Endometrial microvascular endothelial cells (primary cell): ENCODE data around the gene CD2AP. TPM values are rescaled to one million over a fixed set of nuclear protein-coding genes. Genes with fewer than 3 reads are reported as not detected.
"Not testable (repeated sequence)": the region's sequence is repeated elsewhere in the genome, so short reads cannot be mapped to it uniquely, and the experiment has no call there.

Source experiments
- in situ Hi-C: cut with HindIII; loops from 2 replicates; pipeline ENCODE4 v1.10.0; 2017; ENCODE audit warnings: low sequenced_read_pairs, low pct_unique_long_range_greater_than_20kb; ENCODE audit errors: inconsistent ontology term
- total RNA-seq: library from RNA; depleted of rRNA; stranded (reverse); fragments of >200 nt; gene quantifications from one replicate; pipeline ENCODE4 v1.2.3, GENCODE V29; 2015; ENCODE audit errors: inconsistent ontology term

CD2AP gene
- total RNA-seq, 1 donor from 2014 or later = 29.1 TPM

DNA sequence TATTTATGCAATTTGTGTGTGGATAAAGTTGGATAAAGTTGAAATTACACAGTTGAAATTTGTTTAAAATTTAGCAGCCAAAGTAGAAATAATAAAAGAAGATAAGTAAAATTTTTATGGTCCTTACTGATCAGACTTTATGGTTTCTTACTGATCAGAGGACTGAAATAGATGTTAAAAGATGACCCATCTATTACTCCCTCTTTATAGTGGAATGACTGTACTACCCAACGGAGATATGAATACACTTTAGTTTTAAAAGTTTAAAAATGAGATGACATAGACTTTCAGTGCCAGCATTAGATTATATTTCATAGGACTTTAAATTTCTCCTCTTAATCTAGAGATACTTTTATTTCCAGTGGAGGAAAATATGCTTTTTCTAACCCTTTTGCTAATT is 121.9 kb downstream of the CD2AP start:
- in situ Hi-C loops = no loop called here

GRCh38 chr6:47603227-47603626 is 125.6 kb downstream of the CD2AP start:
- in situ Hi-C loops = no loop called here

GRCh38 chr6:47603995-47604394 is 126.4 kb downstream of the CD2AP start:
- in situ Hi-C loops = no loop called here

GRCh38 chr6:47621838-47622449 is 144.4 kb downstream of the CD2AP start:
- in situ Hi-C loops = no loop called here

GRCh38 chr6:47626782-47627181 is 149.2 kb downstream of the CD2AP start:
- in situ Hi-C loops = no loop called here

DNA sequence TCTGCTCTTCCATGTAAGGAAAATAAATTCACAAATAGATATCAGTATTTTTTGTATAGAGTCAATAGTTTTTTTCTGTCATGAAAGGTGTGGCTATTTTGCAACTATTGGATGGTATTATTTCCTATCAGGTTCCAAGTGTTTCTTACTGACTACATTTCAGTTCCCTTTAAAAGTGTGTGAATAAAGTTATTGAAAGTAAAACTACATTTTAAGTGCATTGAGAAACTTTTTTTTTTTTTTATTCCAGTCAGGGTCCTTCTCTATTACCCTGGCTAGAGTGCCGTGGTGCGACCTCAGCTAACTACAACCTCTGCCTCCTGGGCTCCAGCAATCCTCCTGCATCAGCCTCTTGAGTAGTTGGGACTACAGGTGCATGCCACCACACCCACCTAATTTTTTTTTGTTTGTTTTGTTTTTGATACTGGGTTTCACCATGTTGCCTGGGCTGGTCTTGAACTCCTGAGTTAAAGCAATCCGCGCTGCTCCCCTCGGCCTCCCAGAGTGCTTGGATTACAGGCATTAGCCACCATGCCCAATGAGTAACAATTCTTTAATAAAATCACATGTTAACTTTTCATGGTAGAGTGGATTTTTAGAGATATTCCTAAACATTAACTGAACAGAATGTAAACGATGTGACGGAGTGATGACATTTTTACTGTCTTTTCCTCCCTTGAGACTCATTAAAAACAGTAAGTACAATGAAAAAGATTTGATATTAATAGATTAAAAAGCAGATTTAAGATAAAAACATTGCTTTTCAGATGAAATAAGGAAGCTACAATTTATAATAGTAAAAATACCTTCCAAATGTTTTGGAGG is 151.1 kb downstream of the CD2AP start:
- in situ Hi-C loops = no loop called here

DNA sequence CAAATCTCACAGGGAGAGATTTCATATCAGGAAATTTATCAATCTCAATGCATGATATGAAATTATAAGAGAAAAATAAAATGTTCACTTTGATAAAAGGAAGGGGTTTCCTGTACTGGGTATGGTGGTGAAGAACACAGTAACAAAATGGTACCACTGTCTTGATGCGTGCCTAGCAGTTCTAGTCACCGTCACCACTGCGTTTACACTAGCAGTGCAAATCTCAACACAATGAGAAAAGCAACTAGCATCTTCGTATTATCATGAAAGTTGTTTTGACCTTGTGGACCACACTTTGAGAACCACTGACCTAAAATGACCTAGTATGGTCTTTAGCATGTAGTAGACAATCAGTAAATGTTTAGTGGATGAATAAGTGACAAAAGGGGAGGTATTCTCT is 152.4 kb downstream of the CD2AP start:
- in situ Hi-C loops = no loop called here

DNA sequence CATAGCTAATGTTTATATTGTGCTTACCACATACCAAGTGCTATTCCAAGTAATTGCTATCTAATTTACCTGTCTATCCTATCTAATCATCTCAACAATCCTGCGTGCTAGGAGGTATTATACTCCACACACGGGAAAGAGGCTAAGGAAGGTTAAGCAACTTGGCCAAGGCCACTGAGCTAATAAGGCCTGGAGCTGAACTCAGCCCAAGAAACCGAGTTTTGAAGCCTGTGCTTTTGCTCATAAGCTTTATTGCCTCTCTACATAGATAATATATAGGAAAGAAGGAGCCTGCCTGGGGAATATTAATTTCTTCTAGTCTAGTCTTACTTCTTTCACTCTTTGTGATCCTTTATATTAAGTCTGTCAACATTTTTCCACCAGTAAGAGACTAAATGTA is 153.0 kb downstream of the CD2AP start:
- in situ Hi-C loops = no loop called here

DNA sequence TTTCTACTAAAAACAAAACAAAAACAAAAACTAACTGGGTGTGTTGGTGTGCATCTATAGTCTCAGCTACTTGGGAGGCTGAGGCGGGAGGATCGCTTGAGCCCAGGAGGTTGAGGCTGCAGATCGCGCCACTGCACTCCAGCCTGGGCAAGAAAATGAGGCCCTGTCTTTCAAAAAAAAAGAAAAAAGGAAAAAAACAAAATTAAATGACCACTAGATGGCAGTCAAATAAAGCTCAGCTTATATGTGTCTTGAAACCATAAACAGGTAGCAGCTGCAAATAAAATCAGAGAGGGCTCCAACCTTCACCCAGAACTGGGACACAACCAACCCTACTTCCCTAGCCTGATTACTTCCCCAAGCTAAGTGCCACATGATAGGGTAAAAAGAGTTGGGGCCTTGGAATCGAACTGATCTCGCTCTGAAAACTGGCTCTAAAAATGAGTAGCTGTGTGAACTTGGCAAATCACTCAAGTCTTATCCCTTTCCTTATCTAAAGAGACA is 153.7 kb downstream of the CD2AP start:
- in situ Hi-C loops = no loop called here

DNA sequence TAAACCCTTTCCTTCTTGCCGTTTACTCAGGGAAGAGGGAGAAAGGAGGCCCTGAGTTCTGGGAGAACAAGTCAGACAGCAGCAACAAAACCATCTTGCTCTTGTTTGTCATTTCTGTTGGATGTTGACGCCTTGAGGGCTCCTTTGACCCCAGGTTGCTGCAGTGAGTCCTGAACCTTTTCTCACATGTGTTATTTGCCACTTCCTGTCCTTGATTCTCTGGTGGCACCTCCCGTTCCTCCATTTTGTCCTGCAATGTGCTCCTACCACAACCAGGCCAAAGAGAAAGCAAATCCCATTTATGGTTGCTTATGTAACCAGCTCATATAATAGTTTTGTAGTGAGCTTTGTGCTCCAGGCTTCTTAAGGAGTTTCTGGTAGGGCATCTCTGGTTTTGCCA is 154.2 kb downstream of the CD2AP start:
- in situ Hi-C loops = no loop called here

- in situ Hi-C loops = no loop called here
These were observed 155.6 kb downstream of the CD2AP start for GRCh38 chr6:47633141-47633540.

GRCh38 chr6:47634210-47635047 is 156.8 kb downstream of the CD2AP start:
- in situ Hi-C loops = no loop called here

GRCh38 chr6:47646689-47647088 is 169.1 kb downstream of the CD2AP start:
- in situ Hi-C loops = no loop called here

DNA sequence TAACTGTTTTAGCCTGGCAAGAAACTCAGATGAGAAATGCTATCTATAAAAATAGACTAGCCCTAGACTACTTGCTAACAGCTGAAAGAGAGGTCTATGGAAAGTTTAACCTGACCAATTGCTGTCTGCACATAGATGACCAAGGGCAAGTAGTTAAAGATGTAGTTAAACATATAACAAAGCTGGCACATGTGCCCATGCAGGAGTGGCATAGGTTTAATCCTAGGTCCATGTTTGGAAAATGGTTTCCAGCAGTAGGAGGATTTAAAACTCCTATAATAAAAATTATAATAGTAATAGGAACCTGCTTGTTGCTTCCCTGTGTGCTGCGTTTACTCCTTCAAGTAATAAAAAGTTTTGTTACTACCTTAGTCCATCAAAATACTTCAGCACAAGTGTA is 169.6 kb downstream of the CD2AP start:
- in situ Hi-C loops = no loop called here

GRCh38 chr6:47647626-47648025 is 170.0 kb downstream of the CD2AP start:
- in situ Hi-C loops = not testable (repeated sequence)

- in situ Hi-C loops = no loop called here
These were observed 170.4 kb downstream of the CD2AP start for GRCh38 chr6:47648031-47648430.

GRCh38 chr6:47650553-47651432 is 173.2 kb downstream of the CD2AP start:
- in situ Hi-C loops = no loop called here

- in situ Hi-C loops = no loop called here
These were observed 173.9 kb downstream of the CD2AP start for GRCh38 chr6:47651505-47651944.

- in situ Hi-C loops = no loop called here
These were observed 176.1 kb downstream of the CD2AP start for GRCh38 chr6:47653706-47654105.
